ENCODE data around the gene DNMT3L.

The DNMT3L gene

GRCh38 chr21:44286716-44287632 lies 25.3 kb upstream of the DNMT3L start:
- no peak for TF ChIP-seq REST (IDR thresholded peaks at IDR 0.05; ENCODE audit: insufficient read depth in 1 of 2, low read depth in 2 of 2, low read length in 2 of 2)

- TF ChIP-seq SIN3A (IDR thresholded peaks at IDR 0.05; ENCODE audit: borderline replicate concordance, insufficient read depth, low read length) (no peak), TAF1 (IDR thresholded peaks at IDR 0.05; ENCODE audit: borderline replicate concordance, insufficient read depth, low read length) (no peak), REST (IDR thresholded peaks at IDR 0.05; ENCODE audit: insufficient read depth in 1 of 2, low read depth in 2 of 2, low read length in 2 of 2) (no peak), POLR2AphosphoS5 (IDR thresholded peaks at IDR 0.05; ENCODE audit: low read depth, low read length) (no peak), FOXP2 (optimal IDR thresholded peaks at IDR 0.05; ENCODE audit: borderline replicate concordance, extremely low read depth, extremely low read length, insufficient read depth) (no peak)
These were observed 24.5 kb upstream of the DNMT3L start for GRCh38 chr21:44286086-44286715.

GRCh38 chr21:44285138-44285992 lies 23.7 kb upstream of the DNMT3L start, which contains the start of gene AIRE:
Gene AIRE (plus strand): TSS chr21:44285876. CDS start chr21:44286007, 131 bp downstream.
- TF ChIP-seq TAF1 (IDR thresholded peaks at IDR 0.05; ENCODE audit: borderline replicate concordance, insufficient read depth, low read length), result no peak
- no peak for TF ChIP-seq FOXP2 (optimal IDR thresholded peaks at IDR 0.05; ENCODE audit: borderline replicate concordance, extremely low read depth, extremely low read length, insufficient read depth)
- TF ChIP-seq POLR2AphosphoS5 (IDR thresholded peaks at IDR 0.05; ENCODE audit: low read depth, low read length), result no peak
- no peak for TF ChIP-seq SIN3A (IDR thresholded peaks at IDR 0.05; ENCODE audit: borderline replicate concordance, insufficient read depth, low read length)
- TF ChIP-seq REST (IDR thresholded peaks at IDR 0.05; ENCODE audit: insufficient read depth in 1 of 2, low read depth in 2 of 2, low read length in 2 of 2), result no peak

- TF ChIP-seq REST (IDR thresholded peaks at IDR 0.05; ENCODE audit: insufficient read depth in 1 of 2, low read depth in 2 of 2, low read length in 2 of 2) (no peak), FOXP2 (optimal IDR thresholded peaks at IDR 0.05; ENCODE audit: borderline replicate concordance, extremely low read depth, extremely low read length, insufficient read depth) (no peak), TAF1 (IDR thresholded peaks at IDR 0.05; ENCODE audit: borderline replicate concordance, insufficient read depth, low read length) (no peak), POLR2AphosphoS5 (IDR thresholded peaks at IDR 0.05; ENCODE audit: low read depth, low read length) (no peak), SIN3A (IDR thresholded peaks at IDR 0.05; ENCODE audit: borderline replicate concordance, insufficient read depth, low read length) (no peak)
These were observed 22.3 kb upstream of the DNMT3L start for GRCh38 chr21:44283948-44284347.

All from PFSK-1 (cell line).